Measurements from ENCODE around the gene NBEA.

DNA sequence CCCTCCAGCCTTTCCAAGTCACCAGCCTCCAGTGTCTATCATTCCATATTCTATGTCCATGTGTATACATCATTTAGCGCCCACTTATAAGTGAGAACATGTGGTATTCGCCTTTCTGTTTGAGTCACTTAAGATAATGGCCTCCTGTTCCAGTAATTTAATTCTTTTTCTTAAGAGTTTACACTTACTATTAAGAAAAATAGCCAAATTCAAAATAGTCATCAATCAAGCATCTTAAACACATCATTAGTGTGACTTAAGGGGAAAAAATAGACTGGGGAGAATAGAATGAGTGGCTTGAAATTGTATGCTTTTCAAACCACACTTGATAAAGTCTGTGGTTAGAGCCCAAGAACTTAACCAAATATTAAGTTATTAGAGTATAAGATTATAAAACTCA is 286.5 kb downstream of the NBEA start:
- TF ChIP-seq EGR1 (IDR thresholded peaks at IDR 0.05; ENCODE audit: low read depth) (no peak), TCF7L2 (IDR thresholded peaks at IDR 0.05; ENCODE audit: borderline replicate concordance, extremely low read depth, insufficient read depth, insufficient read length) (no peak), POLR2A (IDR thresholded peaks at IDR 0.05; ENCODE audit: borderline replicate concordance, extremely low read depth, insufficient read depth, insufficient read length) (no peak), ZNF274 (IDR thresholded peaks at IDR 0.05; ENCODE audit: low read depth, low read length) (no peak), JUND (IDR thresholded peaks at IDR 0.05) (no peak), CEBPB (IDR thresholded peaks at IDR 0.05; ENCODE audit: low read depth) (no peak), EZH2phosphoT487 (IDR thresholded peaks at IDR 0.05; ENCODE audit: borderline replicate concordance) (no peak), SP1 (IDR thresholded peaks at IDR 0.05; ENCODE audit: low read depth) (no peak)
- TF ChIP-seq, protein P1, sequence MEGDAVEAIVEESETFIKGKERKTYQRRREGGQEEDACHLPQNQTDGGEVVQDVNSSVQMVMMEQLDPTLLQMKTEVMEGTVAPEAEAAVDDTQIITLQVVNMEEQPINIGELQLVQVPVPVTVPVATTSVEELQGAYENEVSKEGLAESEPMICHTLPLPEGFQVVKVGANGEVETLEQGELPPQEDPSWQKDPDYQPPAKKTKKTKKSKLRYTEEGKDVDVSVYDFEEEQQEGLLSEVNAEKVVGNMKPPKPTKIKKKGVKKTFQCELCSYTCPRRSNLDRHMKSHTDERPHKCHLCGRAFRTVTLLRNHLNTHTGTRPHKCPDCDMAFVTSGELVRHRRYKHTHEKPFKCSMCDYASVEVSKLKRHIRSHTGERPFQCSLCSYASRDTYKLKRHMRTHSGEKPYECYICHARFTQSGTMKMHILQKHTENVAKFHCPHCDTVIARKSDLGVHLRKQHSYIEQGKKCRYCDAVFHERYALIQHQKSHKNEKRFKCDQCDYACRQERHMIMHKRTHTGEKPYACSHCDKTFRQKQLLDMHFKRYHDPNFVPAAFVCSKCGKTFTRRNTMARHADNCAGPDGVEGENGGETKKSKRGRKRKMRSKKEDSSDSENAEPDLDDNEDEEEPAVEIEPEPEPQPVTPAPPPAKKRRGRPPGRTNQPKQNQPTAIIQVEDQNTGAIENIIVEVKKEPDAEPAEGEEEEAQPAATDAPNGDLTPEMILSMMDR (IDR thresholded peaks at IDR 0.05 in 2 of 3, conservative IDR thresholded peaks at IDR 0.05 in 1 of 3; ENCODE audit: borderline replicate concordance in 1 of 3, insufficient read depth in 1 of 3, low read depth in 2 of 3, low read length in 2 of 3), result no peak
